Naive thymus-derived CD4-positive, alpha-beta T cell (primary cell): Measurements from ENCODE around the gene GREM1. TPM values are rescaled to one million over a fixed set of nuclear protein-coding genes. Genes with fewer than 3 reads are reported as not detected.

Experiments
- ATAC-seq: fragments of 150-1000 bp; cut with Tn5 transposase; 2 replicates; pipeline ENCODE4 v1.10.0; 2021; ENCODE audit warnings: mild to moderate bottlenecking, moderate library complexity
- CTCF ChIA-PET: fragments of 350-600 bp; sonication (Branson Sonifier 250); formaldehyde crosslinking; loops from one replicate; lab custom pipeline; 2021; ENCODE audit warnings: antibody characterized with exemption; lab: Charles Lee
- POLR2A ChIA-PET: fragments of 350-600 bp; sonication (Branson Sonifier 250); formaldehyde crosslinking; loops from one replicate; lab custom pipeline; 2021; ENCODE audit warnings: antibody characterized with exemption, inconsistent platforms; lab: Charles Lee
- DNase-seq, 9 donors: peaks; one replicate each; pipeline versions ENCODE4 v3.0.0 to v3.0.0-alpha.2; 2020 to 2022; ENCODE audit warnings: mixed read lengths in 1 of 9
- H3K27ac ChIP-seq: one replicate; pipeline ENCODE4 v1.7.0; 2013; ENCODE audit warnings: mild to moderate bottlenecking, low read depth, low read length, moderate library complexity
- H3K27me3 ChIP-seq, 2 donors: one replicate each; pipeline ENCODE4 v1.7.0; 2013; ENCODE audit warnings: low read length in 2 of 2, mild to moderate bottlenecking in 2 of 2, moderate library complexity in 2 of 2; ENCODE audit not compliant: control insufficient read depth in 2 of 2, insufficient read depth in 2 of 2
- H3K36me3 ChIP-seq, 3 experiments: 1 replicate in 2 of 3; 2 replicates in 1 of 3; pipeline ENCODE4 v1.7.0; 2013; ENCODE audit warnings: low read length in 3 of 3, mild to moderate bottlenecking in 3 of 3, moderate library complexity in 1 of 3; ENCODE audit not compliant: insufficient read depth in 3 of 3, control insufficient read depth in 2 of 3
- H3K4me1 ChIP-seq, 2 donors: one replicate each; pipeline ENCODE4 v1.7.0; 2013; ENCODE audit warnings: low read length in 2 of 2, mild to moderate bottlenecking in 2 of 2, moderate library complexity in 1 of 2; ENCODE audit not compliant: control insufficient read depth in 2 of 2, insufficient read depth in 2 of 2
- H3K4me3 ChIP-seq: 2 replicates; pipeline ENCODE4 v1.7.0; 2013; ENCODE audit warnings: mild to moderate bottlenecking, low read length
- H3K9me3 ChIP-seq, 3 experiments: 1 replicate in 2 of 3; 2 replicates in 1 of 3; pipeline ENCODE4 v1.7.0; 2013; ENCODE audit warnings: low read length in 3 of 3; ENCODE audit not compliant: control insufficient read depth in 2 of 3
- H3K27ac Mint-ChIP-seq, 9 donors: one replicate each; pipeline ENCODE4 v1.8.0; 2020 to 2022; ENCODE audit warnings: mixed read lengths in 9 of 9, mild to moderate bottlenecking in 8 of 9, moderate library complexity in 5 of 9, inconsistent platforms in 2 of 9
- H3K27me3 Mint-ChIP-seq, 5 donors: one replicate each; pipeline ENCODE4 v1.8.0; 2021 to 2022; ENCODE audit warnings: mixed read lengths in 5 of 5, mild to moderate bottlenecking in 1 of 5
- H3K36me3 Mint-ChIP-seq, 5 donors: one replicate each; pipeline ENCODE4 v1.8.0; 2020 to 2022; ENCODE audit warnings: mixed read lengths in 5 of 5, mild to moderate bottlenecking in 3 of 5, inconsistent platforms in 1 of 5
- H3K4me1 Mint-ChIP-seq, 7 donors: one replicate each; pipeline ENCODE4 v1.8.0; 2020 to 2022; ENCODE audit warnings: mixed read lengths in 7 of 7, mild to moderate bottlenecking in 3 of 7, inconsistent platforms in 1 of 7
- H3K4me3 Mint-ChIP-seq, 10 donors: one replicate each; pipeline ENCODE4 v1.8.0; 2020 to 2022; ENCODE audit warnings: mild to moderate bottlenecking in 10 of 10, mixed read lengths in 10 of 10, moderate library complexity in 6 of 10, inconsistent platforms in 2 of 10
- H3K9me3 Mint-ChIP-seq, 11 donors: one replicate each; pipeline ENCODE4 v1.8.0; 2020 to 2022; ENCODE audit warnings: mixed read lengths in 11 of 11, mild to moderate bottlenecking in 4 of 11, inconsistent platforms in 1 of 11, moderate library complexity in 1 of 11
- intact Hi-C, 2 donors: fragments of 100-400 bp; cut with micrococcal nuclease; formaldehyde crosslinking; loops; one replicate each; pipeline ENCODE4 v1.15.1; 2023
- polyA plus RNA-seq, 2 donors: library from polyadenylated mRNA; unstranded; fragments of 300-500 nt; fragmentation: Illumina TruSeq; gene quantifications; one replicate each; pipeline ENCODE4 v1.2.3, GENCODE V29; 2021
- total RNA-seq, 6 experiments: library from RNA in 5 of 6; stranded (reverse) in 5 of 6; gene quantifications; 1 replicate in 5 of 6; 2 replicates in 1 of 6; pipeline ENCODE4 v1.2.3 and lab custom pipeline; 2021 to 2026

GREM1 gene
- total and polyA plus RNA-seq, 7 experiments from 2014 or later, result not detected

GRCh38 chr15:32750979-32751378 lies 33.2 kb downstream of the GREM1 start:
- no peaks in the 10 kb centered on the region for H3K36me3 Mint-ChIP-seq
- ChIA-PET POLR2A (no interaction called here), CTCF (no interaction called here)
- Histone ChIP-seq H3K9me3 (no peaks in the 10 kb centered on the region), H3K4me3 (no peak overlapping the region), H3K4me1 (no peaks in the 10 kb centered on the region), H3K27ac (no peak overlapping the region), H3K36me3 (no peaks in the 10 kb centered on the region), H3K27me3 (no peaks in the 10 kb centered on the region)
- H3K27ac Mint-ChIP-seq, result no peak overlapping the region
- DNase-seq, result no peak
- no peak for ATAC-seq
- H3K27me3 Mint-ChIP-seq, result peaks cover 2 to 29% (median 20%) of the 10 kb centered on the region in 5 donors
- intact Hi-C loops, result no loop called here
- H3K9me3 Mint-ChIP-seq, result peaks cover 0 to 4% (median 0%) of the 10 kb centered on the region in 11 donors
- H3K4me1 Mint-ChIP-seq, result peaks cover 0 to 2% (median 0%) of the 10 kb centered on the region in 7 donors
- H3K4me3 Mint-ChIP-seq, result no peak overlapping the region

GRCh38 chr15:32757426-32757825 lies 39.6 kb downstream of the GREM1 start:
- H3K27me3 Mint-ChIP-seq, result peaks cover 33 to 50% (median 46%) of the 10 kb centered on the region in 5 donors
- no peak overlapping the region for H3K27ac Mint-ChIP-seq
- Histone ChIP-seq H3K4me1 (no peaks in the 10 kb centered on the region), H3K27me3 (no peaks in the 10 kb centered on the region), H3K36me3 (no peaks in the 10 kb centered on the region), H3K27ac (no peak overlapping the region), H3K4me3 (no peak overlapping the region), H3K9me3 (no peaks in the 10 kb centered on the region)
- no peak overlapping the region for H3K4me3 Mint-ChIP-seq
- peaks cover 0 to 4% (median 0%) of the 10 kb centered on the region in 5 donors for H3K36me3 Mint-ChIP-seq
- peaks cover 0 to 3% (median 0%) of the 10 kb centered on the region in 7 donors for H3K4me1 Mint-ChIP-seq
- DNase-seq, result no peak
- CTCF ChIA-PET, result no interaction called here
- ATAC-seq, result no peak
- H3K9me3 Mint-ChIP-seq, result peaks cover 0 to 6% (median 2%) of the 10 kb centered on the region in 11 donors
- POLR2A ChIA-PET, result no interaction called here
- intact Hi-C loops, result no loop called here

- no peak for DNase-seq
- Histone ChIP-seq H3K4me3 (no peak overlapping the region), H3K27me3 (no peaks in the 10 kb centered on the region), H3K27ac (no peak overlapping the region), H3K36me3 (no peaks in the 10 kb centered on the region), H3K4me1 (no peaks in the 10 kb centered on the region), H3K9me3 (no peaks in the 10 kb centered on the region)
- peaks cover 0 to 4% (median 0%) of the 10 kb centered on the region in 5 donors for H3K36me3 Mint-ChIP-seq
- peaks cover 0 to 1% (median 0%) of the 10 kb centered on the region in 7 donors for H3K4me1 Mint-ChIP-seq
- no peak overlapping the region for H3K27ac Mint-ChIP-seq
- no peak for ATAC-seq
- ChIA-PET POLR2A (no interaction called here), CTCF (no interaction called here)
- peaks cover 0 to 2% (median 0%) of the 10 kb centered on the region in 11 donors for H3K9me3 Mint-ChIP-seq
- H3K27me3 Mint-ChIP-seq, result peaks cover 16 to 43% (median 29%) of the 10 kb centered on the region in 5 donors
- intact Hi-C loops, result no loop called here
- no peak overlapping the region for H3K4me3 Mint-ChIP-seq
Observed at GRCh38 chr15:32763295-32763694, 45.5 kb downstream of the GREM1 start.

DNA sequence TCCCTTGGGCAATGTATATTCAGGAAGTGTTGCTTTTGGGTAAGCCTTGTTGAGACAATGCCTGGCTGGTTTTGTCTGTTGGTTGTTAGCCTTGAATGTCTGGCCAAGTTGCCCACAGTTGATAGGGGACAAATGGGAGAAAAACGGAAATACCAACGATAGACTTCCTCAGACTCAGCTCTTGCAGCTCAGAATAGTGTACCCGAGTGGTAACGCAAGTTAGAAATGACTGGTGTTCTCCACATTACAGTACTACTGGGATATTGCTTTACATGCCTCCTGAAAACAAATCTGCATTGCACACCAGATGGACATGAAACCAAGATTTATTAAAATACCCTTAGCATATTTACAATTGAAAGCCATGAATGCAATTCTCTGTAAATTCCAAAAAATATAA lies 47.4 kb downstream of the GREM1 start:
- Mint-ChIP-seq H3K27ac (no peak overlapping the region), H3K36me3 (peaks cover 0 to 4% (median 0%) of the 10 kb centered on the region in 5 donors), H3K9me3 (peaks cover 0 to 2% (median 0%) of the 10 kb centered on the region in 11 donors), H3K4me1 (no peaks in the 10 kb centered on the region), H3K27me3 (peaks cover 14 to 34% (median 20%) of the 10 kb centered on the region in 5 donors), H3K4me3 (no peak overlapping the region)
- ATAC-seq, result no peak
- H3K36me3 ChIP-seq, result no peaks in the 10 kb centered on the region
- ChIA-PET CTCF (no interaction called here), POLR2A (no interaction called here)
- no peak overlapping the region for H3K4me3 ChIP-seq
- DNase-seq, result no peak
- H3K27ac ChIP-seq, result no peak overlapping the region
- no peaks in the 10 kb centered on the region for H3K9me3 ChIP-seq
- no peaks in the 10 kb centered on the region for H3K27me3 ChIP-seq
- H3K4me1 ChIP-seq, result no peaks in the 10 kb centered on the region
- intact Hi-C loops, result no loop called here

DNA sequence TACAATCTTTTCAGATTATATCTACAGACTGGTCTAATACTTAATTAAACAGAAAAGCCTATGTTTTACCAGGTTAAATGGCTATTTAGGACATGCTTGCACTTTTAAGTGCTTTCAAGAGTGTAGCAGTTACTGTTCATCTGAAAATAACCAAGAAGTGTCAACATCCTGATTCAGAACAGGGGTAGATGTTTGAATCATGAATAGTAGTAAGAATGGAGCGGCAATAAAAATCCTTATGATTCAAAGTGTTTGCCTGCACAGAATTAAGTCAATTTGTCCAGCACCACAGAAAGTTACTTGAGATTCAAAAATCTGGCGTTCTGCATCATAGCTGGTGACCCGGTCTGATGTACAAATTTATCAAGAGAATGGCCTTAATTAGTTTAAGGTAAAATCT lies 48.3 kb downstream of the GREM1 start:
- Histone ChIP-seq H3K27ac (no peak overlapping the region), H3K4me1 (no peaks in the 10 kb centered on the region), H3K4me3 (no peak overlapping the region), H3K27me3 (no peaks in the 10 kb centered on the region), H3K36me3 (no peaks in the 10 kb centered on the region), H3K9me3 (no peaks in the 10 kb centered on the region)
- ATAC-seq, result no peak
- Mint-ChIP-seq H3K27ac (no peak overlapping the region), H3K36me3 (peaks cover 0 to 3% (median 0%) of the 10 kb centered on the region in 5 donors), H3K9me3 (peaks cover 0 to 2% (median 0%) of the 10 kb centered on the region in 11 donors), H3K4me3 (no peak overlapping the region), H3K4me1 (no peaks in the 10 kb centered on the region), H3K27me3 (peaks cover 5 to 27% (median 15%) of the 10 kb centered on the region in 5 donors)
- no peak for DNase-seq
- intact Hi-C loops, result no loop called here
- ChIA-PET CTCF (no interaction called here), POLR2A (no interaction called here)

- ATAC-seq (no peak), DNase-seq (no peak)
- Mint-ChIP-seq H3K9me3 (peaks cover 0 to 2% (median 0%) of the 10 kb centered on the region in 11 donors), H3K27ac (no peak overlapping the region), H3K36me3 (peaks cover 0 to under 1% (median 0%) of the 10 kb centered on the region in 5 donors), H3K27me3 (peaks cover 0 to 18% (median 9%) of the 10 kb centered on the region in 5 donors), H3K4me1 (no peaks in the 10 kb centered on the region), H3K4me3 (no peak overlapping the region)
- Histone ChIP-seq H3K4me1 (no peaks in the 10 kb centered on the region), H3K36me3 (no peaks in the 10 kb centered on the region), H3K27me3 (no peaks in the 10 kb centered on the region), H3K27ac (no peak overlapping the region), H3K4me3 (no peak overlapping the region), H3K9me3 (no peaks in the 10 kb centered on the region)
- ChIA-PET POLR2A (no interaction called here), CTCF (no interaction called here)
- intact Hi-C loops, result no loop called here
Observed at GRCh38 chr15:32767236-32767635, 49.4 kb downstream of the GREM1 start.

GRCh38 chr15:32774022-32774421 lies 56.2 kb downstream of the GREM1 start:
- ChIA-PET CTCF (no interaction called here), POLR2A (no interaction called here)
- H3K27me3 ChIP-seq, result no peaks in the 10 kb centered on the region
- DNase-seq (no peak), ATAC-seq (no peak)
- peaks cover 0 to 19% (median 0%) of the 10 kb centered on the region in 3 experiments for H3K36me3 ChIP-seq
- no peaks in the 10 kb centered on the region for H3K4me1 ChIP-seq
- Mint-ChIP-seq H3K27me3 (peaks cover 0 to 31% (median 3%) of the 10 kb centered on the region in 5 donors), H3K36me3 (peaks cover 0 to 43% (median 24%) of the 10 kb centered on the region in 5 donors), H3K9me3 (peaks cover 0 to 8% (median 0%) of the 10 kb centered on the region in 11 donors), H3K4me1 (no peaks in the 10 kb centered on the region), H3K27ac (no peak overlapping the region), H3K4me3 (peak overlapping the region in 1 of 10 donors; percentile 6)
- peaks cover 0 to 3% (median 0%) of the 10 kb centered on the region in 3 experiments for H3K9me3 ChIP-seq
- H3K27ac ChIP-seq, result no peak overlapping the region
- no peak overlapping the region for H3K4me3 ChIP-seq
- intact Hi-C loops, result no loop called here
